ENCODE results near the gene TNFRSF25.

GRCh38 chr1:6513320-6513801 is 47.4 kb upstream of the TNFRSF25 start:
- TF ChIP-seq EZH2 (IDR thresholded peaks at IDR 0.05; ENCODE audit: low read depth, low read length, severe bottlenecking) (no peak), SIN3A (conservative IDR thresholded peaks at IDR 0.05 in 1 of 2, IDR thresholded peaks at IDR 0.05 in 1 of 2; ENCODE audit: low read depth in 1 of 2, low read length in 2 of 2) (no peak), GABPA (IDR thresholded peaks at IDR 0.05; ENCODE audit: borderline replicate concordance, insufficient read depth, low read length) (no peak), MAFK (IDR thresholded peaks at IDR 0.05; ENCODE audit: low read depth, low read length) (no peak), CTCF (IDR thresholded peaks at IDR 0.05; ENCODE audit: control extremely low read depth in 1 of 3, insufficient read depth in 1 of 3, low read depth in 1 of 3, low read length in 3 of 3) (no peak)

Data from H1 (cell line).